SK-N-SH (cell line): ENCODE measurements around the gene CBX3. TPM values are rescaled to one million over a fixed set of nuclear protein-coding genes. Genes with fewer than 3 reads are reported as not detected.
A peak's percentile ranks its signal among the peaks of the same experiment; 100 is the strongest.

Experiments
- CTCF ChIA-PET: fragments of 300-600, 350-600 bp; formaldehyde crosslinking; extraction: SDS; loops from one replicate; lab custom pipeline; 2021; lab: Yijun Ruan, JAX
- POLR2A ChIA-PET: fragments of 350-600 bp; sonication (Branson Sonifier 250); formaldehyde crosslinking; extraction: SDS; loops from one replicate; lab custom pipeline; 2020; ENCODE audit warnings: antibody characterized with exemption, inconsistent platforms; lab: Yijun Ruan, JAX
- DNase-seq: peaks from one replicate; pipeline ENCODE4 v3.0.0; 2012
- H2AFZ ChIP-seq: fragments of 200-600 bp; sonication (generic); 2 replicates; pipeline ENCODE4 v1.8.1; 2016; ENCODE audit warnings: antibody characterized with exemption, mild to moderate bottlenecking, low read depth
- H3F3A ChIP-seq: fragments of 200-600 bp; sonication (generic); replicated peaks from 2 replicates; pipeline ENCODE3; 2016; ENCODE audit warnings: antibody characterized with exemption, mild to moderate bottlenecking; ENCODE audit not compliant: insufficient read depth
- H3K27ac ChIP-seq, 2 experiments: fragments of 200-500 bp in 1 of 2; fragments of 200-600 bp in 1 of 2; sonication (Bioruptor generic) in 1 of 2; sonication (generic), shearing (Covaris generic) in 1 of 2; 2 replicates each; pipeline versions ENCODE4 v1.5.1 to v1.6.1; 2014 to 2016; ENCODE audit warnings: low read depth in 2 of 2, inconsistent platforms in 1 of 2, low read length in 1 of 2, mild to moderate bottlenecking in 1 of 2, mixed read lengths in 1 of 2
- H3K27me3 ChIP-seq: fragments of 200-600 bp; sonication (generic), shearing (Covaris generic); 2 replicates; pipeline ENCODE4 v1.6.1; 2016; ENCODE audit warnings: mixed run types; ENCODE audit not compliant: insufficient read depth
- H3K36me3 ChIP-seq, 2 experiments: fragments of 200-500 bp in 1 of 2; fragments of 200-600 bp in 1 of 2; sonication (Bioruptor generic) in 1 of 2; sonication (generic) in 1 of 2; replicated peaks in 1 of 2; 2 replicates each; pipeline versions ENCODE3 to v1.5.1; 2014 to 2016; ENCODE audit warnings: low read length in 1 of 2, mild to moderate bottlenecking in 1 of 2; ENCODE audit not compliant: insufficient read depth in 2 of 2, control insufficient read depth in 1 of 2
- H3K4me1 ChIP-seq, 2 experiments: fragments of 200-500 bp in 1 of 2; fragments of 200-600 bp in 1 of 2; sonication (Bioruptor generic) in 1 of 2; sonication (generic), shearing (Covaris generic) in 1 of 2; 2 replicates each; pipeline versions ENCODE4 v1.5.1 to v1.6.1; 2014 to 2016; ENCODE audit warnings: low read depth in 1 of 2, low read length in 1 of 2, mixed run types in 1 of 2; ENCODE audit not compliant: insufficient read depth in 2 of 2, control insufficient read depth in 1 of 2
- H3K4me2 ChIP-seq: fragments of 200-600 bp; sonication (generic), shearing (Covaris generic); 2 replicates; pipeline ENCODE4 v1.6.1; 2017; ENCODE audit warnings: mixed run types
- H3K4me3 ChIP-seq, 2 experiments: fragments of 200-500 bp in 1 of 2; fragments of 200-600 bp in 1 of 2; sonication (Bioruptor generic) in 1 of 2; sonication (generic), shearing (Covaris generic) in 1 of 2; 2 replicates each; pipeline versions ENCODE4 v1.5.1 to v1.8.1; 2014 to 2016; ENCODE audit warnings: low read depth in 2 of 2, inconsistent platforms in 1 of 2, low read length in 1 of 2, mild to moderate bottlenecking in 1 of 2, mixed read lengths in 1 of 2, moderate library complexity in 1 of 2
- H3K79me2 ChIP-seq: fragments of 200-600 bp; sonication (generic); 2 replicates; pipeline ENCODE4 v1.8.1; 2017; ENCODE audit warnings: mild to moderate bottlenecking; ENCODE audit not compliant: insufficient read depth
- H3K9ac ChIP-seq: fragments of 200-600 bp; sonication (generic); 2 replicates; pipeline ENCODE4 v1.6.1; 2017; ENCODE audit warnings: mixed run types
- H3K9me2 ChIP-seq: fragments of 200-600 bp; sonication (generic); 2 replicates; pipeline ENCODE4 v1.6.1; 2017; ENCODE audit warnings: mixed run types
- H3K9me3 ChIP-seq: fragments of 200-600 bp; sonication (generic); 2 replicates; pipeline ENCODE4 v1.6.1; 2017; ENCODE audit warnings: mixed run types, mild to moderate bottlenecking, moderate library complexity
- H4K20me1 ChIP-seq: fragments of 200-600 bp; sonication (generic); 2 replicates; pipeline ENCODE4 v1.6.1; 2017; ENCODE audit warnings: mild to moderate bottlenecking, mixed run types; ENCODE audit not compliant: insufficient read depth
- CHD2 ChIP-seq: fragments of 150-350 bp; IDR thresholded peaks from 2 replicates; pipeline ENCODE4 v1.6.1; 2018; ENCODE audit warnings: low read length; ENCODE audit not compliant: partially characterized antibody
- ELF1 ChIP-seq: IDR thresholded peaks from 2 replicates; pipeline ENCODE4 v1.4.0; 2012
- EP300 ChIP-seq, 2 experiments: IDR thresholded peaks; 2 replicates each; pipeline versions ENCODE4 v1.4.0 to v1.6.1; 2012; ENCODE audit warnings: borderline replicate concordance in 1 of 2, low read depth in 1 of 2, low read length in 1 of 2
- EZH2phosphoT487 ChIP-seq: fragments of 200-600 bp; sonication (generic); IDR thresholded peaks from 2 replicates; pipeline ENCODE4 v1.6.1; 2017; ENCODE audit warnings: low read depth, mixed run types, mild to moderate bottlenecking, antibody characterized with exemption, moderate library complexity, borderline replicate concordance
- FOSL2 ChIP-seq: IDR thresholded peaks from 2 replicates; pipeline ENCODE4 v1.4.0; 2012; ENCODE audit warnings: low read depth, mild to moderate bottlenecking, moderate library complexity, borderline replicate concordance
- FOXJ3 ChIP-seq: sonication (generic); formaldehyde crosslinking; IDR thresholded peaks from 2 replicates; pipeline ENCODE4 v1.5.1; 2020; ENCODE audit warnings: mild to moderate bottlenecking, missing genetic modification reagents
- GABPA ChIP-seq: IDR thresholded peaks from 2 replicates; pipeline ENCODE4 v1.4.0; 2012; ENCODE audit warnings: low read depth, mild to moderate bottlenecking
- GATA2 ChIP-seq: sonication (generic); formaldehyde crosslinking; IDR thresholded peaks from 2 replicates; pipeline ENCODE4 v1.5.0; 2020; ENCODE audit warnings: mild to moderate bottlenecking, missing genetic modification reagents
- JUND ChIP-seq: IDR thresholded peaks from 2 replicates; pipeline ENCODE4 v1.4.0; 2012
- MAX ChIP-seq: IDR thresholded peaks from 2 replicates; pipeline ENCODE4 v1.4.0; 2012; ENCODE audit warnings: low read depth
- MEF2A ChIP-seq: IDR thresholded peaks from 2 replicates; pipeline ENCODE4 v1.4.0; 2012; ENCODE audit warnings: low read depth, borderline replicate concordance
- NRF1 ChIP-seq: IDR thresholded peaks from 2 replicates; pipeline ENCODE4 v1.6.1; 2012; ENCODE audit warnings: low read depth, mild to moderate bottlenecking, low read length
- POLR2AphosphoS5 ChIP-seq: IDR thresholded peaks from 2 replicates; pipeline ENCODE4 v1.6.1; 2012; ENCODE audit warnings: low read depth, low read length
- RCOR1 ChIP-seq: fragments of 150-350 bp; IDR thresholded peaks from 2 replicates; pipeline ENCODE4 v1.6.1; 2017; ENCODE audit warnings: antibody characterized with exemption, low read length
- RFX5 ChIP-seq: IDR thresholded peaks from 2 replicates; pipeline ENCODE4 v1.6.1; 2012; ENCODE audit warnings: mild to moderate bottlenecking, improper control_type of control experiment, low read length
- RXRA ChIP-seq: IDR thresholded peaks from 2 replicates; pipeline ENCODE4 v1.4.0; 2012; ENCODE audit warnings: low read depth, mild to moderate bottlenecking, borderline replicate concordance
- SIN3A ChIP-seq: IDR thresholded peaks from 2 replicates; pipeline ENCODE4 v1.6.1; 2012; ENCODE audit warnings: low read depth, mild to moderate bottlenecking, low read length, moderate library complexity, borderline replicate concordance
- SMC3 ChIP-seq: IDR thresholded peaks from 2 replicates; pipeline ENCODE4 v1.6.1; 2012; ENCODE audit warnings: low read depth, low read length, improper control_type of control experiment
- TAF1 ChIP-seq: IDR thresholded peaks from 2 replicates; pipeline ENCODE4 v1.6.1; 2012; ENCODE audit warnings: low read depth, mild to moderate bottlenecking, low read length, moderate library complexity, borderline replicate concordance
- YY1 ChIP-seq: IDR thresholded peaks from 2 replicates; pipeline ENCODE4 v1.4.0; 2012; ENCODE audit warnings: low read depth, mild to moderate bottlenecking
- ZBTB33 ChIP-seq: IDR thresholded peaks from 2 replicates; pipeline ENCODE4 v1.4.0; 2012; ENCODE audit warnings: low read depth, borderline replicate concordance
- WGBS: methylation state at CpG from one replicate; pipeline ENCODE4 v1.1.6; 2017; ENCODE audit warnings: low lambda C conversion rate; 5-methylcytosine and 5-hydroxymethylcytosine counted together
- polyA plus RNA-seq, 3 experiments: library from polyadenylated mRNA; depleted of rRNA; stranded (reverse); fragments of >200 nt; gene quantifications; 2 replicates each; pipeline ENCODE4 v1.2.3, GENCODE V29; 2012
- TF ChIP-seq, protein P1 (sequence below): fragments of 200-600 bp; sonication (generic); IDR thresholded peaks from 2 replicates; pipeline ENCODE4 v1.6.1; 2017; ENCODE audit warnings: antibody characterized with exemption, mild to moderate bottlenecking, moderate library complexity
- TF ChIP-seq, protein P2 (sequence below): fragments of 150-350 bp; IDR thresholded peaks from 2 replicates; pipeline ENCODE4 v1.6.1; 2016; ENCODE audit warnings: mild to moderate bottlenecking, low read depth, low read length

CBX3 gene
- polyA plus RNA-seq, 1 of the 3 experiments (the other 2 are of a cell fraction): 97.0 TPM

GRCh38 chr7:26198133-26198780 lies 3.3 kb upstream of the CBX3 start (continued):
- TF ChIP-seq YY1: no peak
- no peak for TF ChIP-seq ELF1
- TF ChIP-seq NRF1: no peak
- no peak for TF ChIP-seq EP300 (IDR thresholded peaks at IDR 0.05; ENCODE audit: borderline replicate concordance in 1 of 2, low read depth in 1 of 2, low read length in 1 of 2)
- TF ChIP-seq, protein P1, sequence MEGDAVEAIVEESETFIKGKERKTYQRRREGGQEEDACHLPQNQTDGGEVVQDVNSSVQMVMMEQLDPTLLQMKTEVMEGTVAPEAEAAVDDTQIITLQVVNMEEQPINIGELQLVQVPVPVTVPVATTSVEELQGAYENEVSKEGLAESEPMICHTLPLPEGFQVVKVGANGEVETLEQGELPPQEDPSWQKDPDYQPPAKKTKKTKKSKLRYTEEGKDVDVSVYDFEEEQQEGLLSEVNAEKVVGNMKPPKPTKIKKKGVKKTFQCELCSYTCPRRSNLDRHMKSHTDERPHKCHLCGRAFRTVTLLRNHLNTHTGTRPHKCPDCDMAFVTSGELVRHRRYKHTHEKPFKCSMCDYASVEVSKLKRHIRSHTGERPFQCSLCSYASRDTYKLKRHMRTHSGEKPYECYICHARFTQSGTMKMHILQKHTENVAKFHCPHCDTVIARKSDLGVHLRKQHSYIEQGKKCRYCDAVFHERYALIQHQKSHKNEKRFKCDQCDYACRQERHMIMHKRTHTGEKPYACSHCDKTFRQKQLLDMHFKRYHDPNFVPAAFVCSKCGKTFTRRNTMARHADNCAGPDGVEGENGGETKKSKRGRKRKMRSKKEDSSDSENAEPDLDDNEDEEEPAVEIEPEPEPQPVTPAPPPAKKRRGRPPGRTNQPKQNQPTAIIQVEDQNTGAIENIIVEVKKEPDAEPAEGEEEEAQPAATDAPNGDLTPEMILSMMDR: peak; percentile 97
- TF ChIP-seq SIN3A: no peak
- TF ChIP-seq SMC3: peak; percentile 25
- no peak for TF ChIP-seq GABPA
- no peak for TF ChIP-seq MEF2A
- TF ChIP-seq RXRA: no peak

GRCh38 chr7:26198781-26199169 lies 2.8 kb upstream of the CBX3 start:
- peak overlapping the region; percentile 99 to 100 for H3K27ac ChIP-seq
- POLR2A ChIA-PET: interaction anchor here (1.1 to 5.7 kb wide), 5 partner anchors 9 to 306 kb away, joined by 3 to 51 read pairs (median 7); no protein-coding TSS in a partner anchor
- H3F3A ChIP-seq: peaks cover 62% of the 10 kb centered on the region
- WGBS: under 1% methylated on average over 7 of the region's 7 CpGs
- peaks cover 89% of the 10 kb centered on the region for H3K79me2 ChIP-seq
- H2AFZ ChIP-seq: no peak overlapping the region
- CTCF ChIA-PET: interaction anchor here (0.7 to 11.3 kb wide), 36 partner anchors 8 to 308 kb away, joined by 3 to 260 read pairs (median 5); no protein-coding TSS in a partner anchor
- no peak for DNase-seq
- peaks cover 78% of the 10 kb centered on the region for H4K20me1 ChIP-seq
- H3K9ac ChIP-seq: peak overlapping the region; percentile 99
- no peaks in the 10 kb centered on the region for H3K9me3 ChIP-seq
- H3K27me3 ChIP-seq: no peaks in the 10 kb centered on the region
- peak overlapping the region; percentile 83 for H3K4me2 ChIP-seq
- no peaks in the 10 kb centered on the region for H3K9me2 ChIP-seq
- H3K4me3 ChIP-seq: peak overlapping the region; percentile 100
- peaks cover 26 to 33% of the 10 kb centered on the region in 2 experiments for H3K4me1 ChIP-seq
- H3K36me3 ChIP-seq: peaks cover 60 to 68% of the 10 kb centered on the region in 2 experiments
- TF ChIP-seq FOXJ3 (CRISPR knock-in tag) (no peak), EZH2phosphoT487 (no peak), JUND (no peak), FOSL2 (no peak), TAF1 (no peak), GATA2 (CRISPR knock-in tag) (no peak), RCOR1 (no peak), NRF1 (no peak), ZBTB33 (no peak), RXRA (no peak), POLR2AphosphoS5 (no peak; the same call in 1 of the 2 replicates), MEF2A (no peak), MAX (no peak), CHD2 (no peak), RFX5 (no peak), SIN3A (no peak)
- TF ChIP-seq, protein P2, sequence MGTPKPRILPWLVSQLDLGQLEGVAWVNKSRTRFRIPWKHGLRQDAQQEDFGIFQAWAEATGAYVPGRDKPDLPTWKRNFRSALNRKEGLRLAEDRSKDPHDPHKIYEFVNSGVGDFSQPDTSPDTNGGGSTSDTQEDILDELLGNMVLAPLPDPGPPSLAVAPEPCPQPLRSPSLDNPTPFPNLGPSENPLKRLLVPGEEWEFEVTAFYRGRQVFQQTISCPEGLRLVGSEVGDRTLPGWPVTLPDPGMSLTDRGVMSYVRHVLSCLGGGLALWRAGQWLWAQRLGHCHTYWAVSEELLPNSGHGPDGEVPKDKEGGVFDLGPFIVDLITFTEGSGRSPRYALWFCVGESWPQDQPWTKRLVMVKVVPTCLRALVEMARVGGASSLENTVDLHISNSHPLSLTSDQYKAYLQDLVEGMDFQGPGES: no peak
